Ishikawa (cell line): ENCODE data around the gene ASIP.

Experiments
- CEBPB ChIP-seq: IDR thresholded peaks from 2 replicates; pipeline ENCODE4 v1.6.1; 2012
- CREB1 ChIP-seq: IDR thresholded peaks from 2 replicates; pipeline ENCODE4 v1.6.1; 2012; ENCODE audit warnings: low read depth
- EGR1 ChIP-seq: IDR thresholded peaks from 2 replicates; pipeline ENCODE4 v1.6.1; 2012
- EP300 ChIP-seq: IDR thresholded peaks from 2 replicates; pipeline ENCODE4 v1.6.1; 2012; ENCODE audit warnings: borderline replicate concordance
- FOXM1 ChIP-seq: IDR thresholded peaks from 2 replicates; pipeline ENCODE4 v1.6.1; 2012; ENCODE audit warnings: low read depth, borderline replicate concordance
- NFIC ChIP-seq: IDR thresholded peaks from 2 replicates; pipeline ENCODE4 v1.6.1; 2012
- RAD21 ChIP-seq: IDR thresholded peaks from 2 replicates; pipeline ENCODE4 v1.6.1; 2012; ENCODE audit warnings: low read depth
- TAF1 ChIP-seq: IDR thresholded peaks from 2 replicates; pipeline ENCODE4 v1.6.1; 2012; ENCODE audit warnings: low read depth, mild to moderate bottlenecking
- TCF12 ChIP-seq: IDR thresholded peaks from 2 replicates; pipeline ENCODE4 v1.6.1; 2012; ENCODE audit warnings: low read depth
- TEAD4 ChIP-seq: IDR thresholded peaks from 2 replicates; pipeline ENCODE4 v1.6.1; 2012
- YY1 ChIP-seq: IDR thresholded peaks from 2 replicates; pipeline ENCODE4 v1.6.1; 2012; ENCODE audit warnings: low read depth
- ZBTB7A ChIP-seq: IDR thresholded peaks from 2 replicates; pipeline ENCODE4 v1.6.1; 2012; ENCODE audit warnings: low read depth
- TF ChIP-seq, protein P1 (sequence below): IDR thresholded peaks from 2 replicates; pipeline ENCODE4 v1.6.1; 2012
- TF ChIP-seq, protein P2 (sequence below): IDR thresholded peaks from 2 replicates; pipeline ENCODE4 v1.6.1; 2012
- TF ChIP-seq, protein P3 (sequence below): IDR thresholded peaks from 2 replicates; pipeline ENCODE4 v1.6.1; 2012; ENCODE audit warnings: low read depth, mild to moderate bottlenecking

ASIP gene

DNA sequence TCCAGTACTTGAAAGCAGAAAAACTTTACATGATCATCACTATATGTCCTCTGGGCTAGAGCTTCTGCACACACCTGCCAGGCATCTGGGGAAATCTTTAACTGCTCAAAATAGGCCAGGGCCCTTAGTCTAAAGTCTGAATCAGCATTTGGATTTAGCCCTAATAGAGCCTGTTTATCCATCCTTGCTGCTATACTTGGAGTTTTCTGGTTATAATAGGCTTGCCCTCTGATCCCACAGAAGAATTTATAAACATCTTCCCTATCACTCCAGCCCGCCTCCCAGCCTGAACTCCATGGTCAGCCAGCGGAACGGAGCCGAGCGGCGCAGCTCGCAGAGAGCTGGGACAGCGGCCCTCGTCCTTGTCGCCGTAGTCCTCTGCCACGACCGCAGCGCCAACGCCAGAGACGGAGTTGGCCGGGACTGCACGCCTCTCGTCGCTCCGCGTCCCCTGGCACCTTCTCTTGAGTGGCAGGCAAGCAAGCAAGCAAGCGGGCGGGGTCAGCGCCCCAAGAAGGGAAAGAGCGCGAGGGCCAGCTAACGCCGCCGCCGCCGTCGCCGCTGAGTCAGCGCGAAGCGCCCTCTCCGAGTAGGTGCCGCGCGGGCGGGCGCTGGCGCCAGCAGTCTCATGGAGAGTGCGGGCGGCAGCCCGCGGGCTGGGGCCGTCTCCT, 25.4 kb upstream of the ASIP start:
- TF ChIP-seq EP300 (no peak; the same call in 1 of the 2 replicates), NFIC (peak; percentile 35; the same call in 1 of the 2 replicates), TAF1 (0 out of 2 replicates have a peak, but pooled peaks have one; percentile 20), CEBPB (no peak), TEAD4 (no peak), RAD21 (no peak), ZBTB7A (0 out of 2 replicates have a peak, but pooled peaks have one; percentile 47), FOXM1 (no peak), TCF12 (peak; percentile 32; the same call in 1 of the 2 replicates), YY1 (peak; percentile 49; the same call in 1 of the 2 replicates), EGR1 (no peak), CREB1 (no peak)
- TF ChIP-seq, protein P1, sequence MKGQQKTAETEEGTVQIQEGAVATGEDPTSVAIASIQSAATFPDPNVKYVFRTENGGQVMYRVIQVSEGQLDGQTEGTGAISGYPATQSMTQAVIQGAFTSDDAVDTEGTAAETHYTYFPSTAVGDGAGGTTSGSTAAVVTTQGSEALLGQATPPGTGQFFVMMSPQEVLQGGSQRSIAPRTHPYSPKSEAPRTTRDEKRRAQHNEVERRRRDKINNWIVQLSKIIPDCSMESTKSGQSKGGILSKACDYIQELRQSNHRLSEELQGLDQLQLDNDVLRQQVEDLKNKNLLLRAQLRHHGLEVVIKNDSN, result no peak
- TF ChIP-seq, protein P2, sequence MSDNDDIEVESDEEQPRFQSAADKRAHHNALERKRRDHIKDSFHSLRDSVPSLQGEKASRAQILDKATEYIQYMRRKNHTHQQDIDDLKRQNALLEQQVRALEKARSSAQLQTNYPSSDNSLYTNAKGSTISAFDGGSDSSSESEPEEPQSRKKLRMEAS, result peak; percentile 80
- TF ChIP-seq, protein P3, sequence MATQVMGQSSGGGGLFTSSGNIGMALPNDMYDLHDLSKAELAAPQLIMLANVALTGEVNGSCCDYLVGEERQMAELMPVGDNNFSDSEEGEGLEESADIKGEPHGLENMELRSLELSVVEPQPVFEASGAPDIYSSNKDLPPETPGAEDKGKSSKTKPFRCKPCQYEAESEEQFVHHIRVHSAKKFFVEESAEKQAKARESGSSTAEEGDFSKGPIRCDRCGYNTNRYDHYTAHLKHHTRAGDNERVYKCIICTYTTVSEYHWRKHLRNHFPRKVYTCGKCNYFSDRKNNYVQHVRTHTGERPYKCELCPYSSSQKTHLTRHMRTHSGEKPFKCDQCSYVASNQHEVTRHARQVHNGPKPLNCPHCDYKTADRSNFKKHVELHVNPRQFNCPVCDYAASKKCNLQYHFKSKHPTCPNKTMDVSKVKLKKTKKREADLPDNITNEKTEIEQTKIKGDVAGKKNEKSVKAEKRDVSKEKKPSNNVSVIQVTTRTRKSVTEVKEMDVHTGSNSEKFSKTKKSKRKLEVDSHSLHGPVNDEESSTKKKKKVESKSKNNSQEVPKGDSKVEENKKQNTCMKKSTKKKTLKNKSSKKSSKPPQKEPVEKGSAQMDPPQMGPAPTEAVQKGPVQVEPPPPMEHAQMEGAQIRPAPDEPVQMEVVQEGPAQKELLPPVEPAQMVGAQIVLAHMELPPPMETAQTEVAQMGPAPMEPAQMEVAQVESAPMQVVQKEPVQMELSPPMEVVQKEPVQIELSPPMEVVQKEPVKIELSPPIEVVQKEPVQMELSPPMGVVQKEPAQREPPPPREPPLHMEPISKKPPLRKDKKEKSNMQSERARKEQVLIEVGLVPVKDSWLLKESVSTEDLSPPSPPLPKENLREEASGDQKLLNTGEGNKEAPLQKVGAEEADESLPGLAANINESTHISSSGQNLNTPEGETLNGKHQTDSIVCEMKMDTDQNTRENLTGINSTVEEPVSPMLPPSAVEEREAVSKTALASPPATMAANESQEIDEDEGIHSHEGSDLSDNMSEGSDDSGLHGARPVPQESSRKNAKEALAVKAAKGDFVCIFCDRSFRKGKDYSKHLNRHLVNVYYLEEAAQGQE, result 0 out of 2 replicates have a peak, but pooled peaks have one; percentile 8

- TF ChIP-seq CREB1, result no peak
- no peak for TF ChIP-seq FOXM1
- no peak for TF ChIP-seq TEAD4
- TF ChIP-seq EP300, result no peak
- TF ChIP-seq TCF12, result no peak
- no peak for TF ChIP-seq ZBTB7A
- no peak for TF ChIP-seq TAF1
- TF ChIP-seq, protein P1, result no peak
- TF ChIP-seq, protein P3, result no peak
- TF ChIP-seq CEBPB, result no peak
- TF ChIP-seq, protein P2, result no peak
- TF ChIP-seq EGR1, result no peak
- TF ChIP-seq YY1, result no peak
- TF ChIP-seq NFIC, result no peak
- no peak for TF ChIP-seq RAD21
These were observed 24.9 kb upstream of the ASIP start for GRCh38 chr20:34216382-34216742.

DNA sequence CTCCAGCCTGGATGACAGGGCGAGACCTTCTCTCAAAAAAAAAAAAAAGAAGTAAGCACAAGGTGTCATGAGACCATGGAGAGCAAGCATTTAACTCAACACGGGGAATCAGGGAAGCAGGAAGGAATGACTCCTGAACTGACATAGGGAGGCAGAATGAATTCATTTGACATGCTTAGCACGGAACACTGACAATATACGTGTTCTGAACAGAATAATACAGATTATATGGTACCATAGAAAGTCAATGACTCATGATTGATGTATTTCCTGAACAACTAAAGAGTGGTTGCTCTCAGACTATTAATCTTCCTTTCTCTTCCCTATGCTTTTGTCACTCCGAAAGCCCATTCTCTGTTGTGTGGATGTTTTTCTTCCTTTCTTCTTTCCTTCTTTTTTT, 20.7 kb upstream of the ASIP start:
- TF ChIP-seq YY1 (no peak), NFIC (no peak)
- TF ChIP-seq, protein P1, result no peak
- TF ChIP-seq, protein P3, result no peak

GRCh38 chr20:34222208-34222607, 19.0 kb upstream of the ASIP start:
- TF ChIP-seq TAF1 (no peak), TEAD4 (no peak)
